OCI-LY1 (cell line): Measurements from ENCODE around the gene NREP.

Experiments used
- CTCF ChIP-seq: fragments of 200-600 bp; sonication (generic), shearing (Covaris generic); IDR thresholded peaks from 2 replicates; pipeline ENCODE4 v1.5.1; 2017; ENCODE audit warnings: mild to moderate bottlenecking, antibody characterized with exemption, low read length, moderate library complexity, mixed read lengths
- EZH2 ChIP-seq: fragments of 200-600 bp; sonication (generic), shearing (Covaris generic); IDR thresholded peaks from 2 replicates; pipeline ENCODE4 v1.8.0; 2017; ENCODE audit warnings: borderline replicate concordance, mixed run types, mild to moderate bottlenecking, antibody characterized with exemption, low read length, moderate library complexity, mixed read lengths

- TF ChIP-seq CTCF (no peak), EZH2 (no peak)
These were observed 74.4 kb downstream of the NREP start for GRCh38 chr5:111682641-111683040.
